Colonic mucosa (tissue), 4 donors: Measurements from ENCODE around the gene KCNJ5. TPM values are rescaled to one million over a fixed set of nuclear protein-coding genes. Genes with fewer than 3 reads are reported as not detected.

Source experiments
- DNase-seq: peaks from one replicate; pipeline ENCODE4 v3.0.0-alpha.2; 2020
- H3K27ac ChIP-seq: fragments of 200-600 bp; one replicate; pipeline ENCODE4 v1.8.0; 2021
- H3K27me3 ChIP-seq: fragments of 200-600 bp; one replicate; pipeline ENCODE4 v1.8.0; 2021
- H3K36me3 ChIP-seq: fragments of 200-600 bp; one replicate; pipeline ENCODE4 v1.8.0; 2021
- H3K4me1 ChIP-seq: fragments of 200-600 bp; one replicate; pipeline ENCODE4 v1.8.0; 2021; ENCODE audit warnings: mild to moderate bottlenecking
- H3K4me3 ChIP-seq: fragments of 200-600 bp; one replicate; pipeline ENCODE4 v1.8.0; 2021
- H3K9ac ChIP-seq, 2 donors: one replicate each; pipeline ENCODE4 v1.7.0; 2013; ENCODE audit warnings: control low read depth in 2 of 2, low read depth in 2 of 2, low read length in 2 of 2
- H3K9me3 ChIP-seq: fragments of 200-600 bp; one replicate; pipeline ENCODE4 v1.8.0; 2021
- intact Hi-C: fragments of 100-400 bp; cut with DNase I; formaldehyde crosslinking; loops from one replicate; pipeline ENCODE4 v1.14.1; 2022
- total RNA-seq, 2 donors: library from RNA; stranded (reverse); fragmentation: NEBNext Ultra II Directional in 1 of 2; extraction: Animal tissue kit (Norgen Biotek cat#: 25700) in 1 of 2; gene quantifications; one replicate each; pipeline ENCODE4 v1.2.1, GENCODE V29; 2021
- TF ChIP-seq, protein P1 (sequence below): fragments of 200-600 bp; IDR thresholded peaks from one replicate; pipeline ENCODE4 v1.8.0; 2022; ENCODE audit warnings: antibody characterized with exemption, mild to moderate bottlenecking
- donor health status: healthy.
- donor health status: DM: no; HTN: no; CAD: no.
- donor health status: DM: no; HTN: no; CAD: no.

KCNJ5 gene
- total RNA-seq, 2 donors from 2014 or later, result 0.15 to 0.66 TPM

DNA sequence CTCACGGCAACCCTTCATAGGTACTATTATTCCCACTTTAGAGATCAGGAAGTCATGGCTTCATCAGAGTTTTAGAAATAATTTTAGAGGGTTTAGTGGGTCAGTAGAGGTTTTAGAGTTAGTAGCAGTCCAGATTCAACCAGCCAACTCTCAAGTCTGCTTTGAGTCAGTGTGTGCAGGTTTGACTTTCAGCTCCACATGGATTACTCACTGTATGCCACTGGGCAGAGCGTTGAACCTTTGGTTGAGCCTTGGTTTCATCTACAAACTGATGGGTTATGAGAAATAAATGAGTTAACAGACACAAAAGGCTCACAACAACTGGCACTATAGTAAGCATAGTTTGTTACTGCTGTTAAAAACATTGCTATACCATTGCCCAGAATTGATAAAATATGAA lies 70.5 kb downstream of the KCNJ5 start:
- TF ChIP-seq, protein P1, sequence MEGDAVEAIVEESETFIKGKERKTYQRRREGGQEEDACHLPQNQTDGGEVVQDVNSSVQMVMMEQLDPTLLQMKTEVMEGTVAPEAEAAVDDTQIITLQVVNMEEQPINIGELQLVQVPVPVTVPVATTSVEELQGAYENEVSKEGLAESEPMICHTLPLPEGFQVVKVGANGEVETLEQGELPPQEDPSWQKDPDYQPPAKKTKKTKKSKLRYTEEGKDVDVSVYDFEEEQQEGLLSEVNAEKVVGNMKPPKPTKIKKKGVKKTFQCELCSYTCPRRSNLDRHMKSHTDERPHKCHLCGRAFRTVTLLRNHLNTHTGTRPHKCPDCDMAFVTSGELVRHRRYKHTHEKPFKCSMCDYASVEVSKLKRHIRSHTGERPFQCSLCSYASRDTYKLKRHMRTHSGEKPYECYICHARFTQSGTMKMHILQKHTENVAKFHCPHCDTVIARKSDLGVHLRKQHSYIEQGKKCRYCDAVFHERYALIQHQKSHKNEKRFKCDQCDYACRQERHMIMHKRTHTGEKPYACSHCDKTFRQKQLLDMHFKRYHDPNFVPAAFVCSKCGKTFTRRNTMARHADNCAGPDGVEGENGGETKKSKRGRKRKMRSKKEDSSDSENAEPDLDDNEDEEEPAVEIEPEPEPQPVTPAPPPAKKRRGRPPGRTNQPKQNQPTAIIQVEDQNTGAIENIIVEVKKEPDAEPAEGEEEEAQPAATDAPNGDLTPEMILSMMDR, result no peak
- intact Hi-C loops, result no loop called here
- no peaks in the 10 kb centered on the region for H3K36me3 ChIP-seq
- H3K4me1 ChIP-seq, result no peaks in the 10 kb centered on the region
- no peak overlapping the region for H3K9ac ChIP-seq
- H3K27ac ChIP-seq, result no peak overlapping the region
- H3K4me3 ChIP-seq, result no peak overlapping the region
- no peaks in the 10 kb centered on the region for H3K9me3 ChIP-seq
- no peak for DNase-seq
- no peaks in the 10 kb centered on the region for H3K27me3 ChIP-seq

- no peak overlapping the region for H3K27ac ChIP-seq
- no peaks in the 10 kb centered on the region for H3K36me3 ChIP-seq
- H3K27me3 ChIP-seq, result no peaks in the 10 kb centered on the region
- no peak overlapping the region for H3K4me3 ChIP-seq
- H3K9ac ChIP-seq, result no peak overlapping the region
- intact Hi-C loops, result no loop called here
- H3K4me1 ChIP-seq, result no peaks in the 10 kb centered on the region
- no peaks in the 10 kb centered on the region for H3K9me3 ChIP-seq
- DNase-seq, result no peak
- TF ChIP-seq, protein P1, result no peak
These were observed 71.7 kb downstream of the KCNJ5 start for GRCh38 chr11:128962896-128963295.

DNA sequence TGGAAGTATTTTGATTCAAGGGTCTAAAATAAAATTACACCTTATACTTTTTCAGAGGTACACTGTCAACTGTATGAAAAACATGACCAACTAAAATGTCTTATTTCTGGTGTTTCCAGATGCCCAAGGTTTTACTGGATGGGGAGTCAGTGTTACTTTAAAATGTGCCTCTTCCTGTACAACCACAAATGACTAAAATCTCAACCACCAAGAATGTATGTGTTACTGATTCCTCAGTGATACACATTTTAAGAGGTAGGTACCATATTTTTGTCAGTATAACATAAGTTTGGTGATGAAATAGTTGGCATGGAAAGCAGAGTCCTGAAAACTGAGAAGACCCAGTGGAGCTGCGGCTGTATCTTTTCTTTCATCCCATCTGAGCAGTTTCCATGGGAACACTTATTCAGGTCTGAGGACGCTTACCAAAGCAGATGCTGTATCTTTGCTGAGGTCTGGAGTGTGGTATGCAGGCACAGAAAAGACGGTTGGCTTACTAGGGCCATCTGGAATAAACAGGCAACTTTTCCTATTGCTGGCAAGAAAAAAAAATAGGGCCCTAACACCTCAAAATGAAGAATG lies 72.7 kb downstream of the KCNJ5 start:
- peaks cover 2% of the 10 kb centered on the region for H3K36me3 ChIP-seq

DNA sequence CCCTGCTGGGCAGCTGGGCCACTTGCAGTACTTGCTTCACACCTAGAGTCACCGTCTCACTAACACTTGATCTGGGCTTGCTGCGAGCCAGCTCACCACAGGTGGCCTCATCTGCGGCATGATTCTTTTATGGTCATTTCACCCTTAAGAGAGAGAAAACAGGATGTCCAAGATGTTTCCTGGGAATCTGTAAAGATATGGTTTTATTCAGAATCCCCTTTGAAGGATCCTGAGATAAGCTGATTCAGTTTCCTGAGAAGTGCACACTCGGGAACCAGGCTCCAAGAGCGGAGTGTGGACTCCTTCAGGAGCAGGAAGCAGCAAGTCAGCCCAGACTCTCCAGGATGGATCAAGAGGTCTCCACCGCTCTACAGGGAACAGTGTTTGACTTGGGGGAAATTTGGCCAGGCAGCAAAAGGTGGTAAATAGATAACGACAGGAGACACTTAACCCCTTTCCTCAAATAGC lies 73.3 kb downstream of the KCNJ5 start:
- TF ChIP-seq, protein P1, result no peak
- peaks cover 8% of the 10 kb centered on the region for H3K36me3 ChIP-seq
- no peaks in the 10 kb centered on the region for H3K4me1 ChIP-seq
- H3K9ac ChIP-seq, result no peak overlapping the region
- intact Hi-C loops, result no loop called here
- H3K9me3 ChIP-seq, result no peaks in the 10 kb centered on the region
- no peaks in the 10 kb centered on the region for H3K27me3 ChIP-seq
- H3K27ac ChIP-seq, result no peak overlapping the region
- DNase-seq, result no peak
- no peak overlapping the region for H3K4me3 ChIP-seq

More for the DNA sequence above, 72.7 kb downstream of the KCNJ5 start:
- no peaks in the 10 kb centered on the region for H3K4me1 ChIP-seq
- no peak overlapping the region for H3K9ac ChIP-seq
- no peaks in the 10 kb centered on the region for H3K27me3 ChIP-seq
- no peak overlapping the region for H3K27ac ChIP-seq
- TF ChIP-seq, protein P1, result no peak
- H3K9me3 ChIP-seq, result no peaks in the 10 kb centered on the region
- intact Hi-C loops, result no loop called here
- no peak for DNase-seq
- H3K4me3 ChIP-seq, result no peak overlapping the region

DNA sequence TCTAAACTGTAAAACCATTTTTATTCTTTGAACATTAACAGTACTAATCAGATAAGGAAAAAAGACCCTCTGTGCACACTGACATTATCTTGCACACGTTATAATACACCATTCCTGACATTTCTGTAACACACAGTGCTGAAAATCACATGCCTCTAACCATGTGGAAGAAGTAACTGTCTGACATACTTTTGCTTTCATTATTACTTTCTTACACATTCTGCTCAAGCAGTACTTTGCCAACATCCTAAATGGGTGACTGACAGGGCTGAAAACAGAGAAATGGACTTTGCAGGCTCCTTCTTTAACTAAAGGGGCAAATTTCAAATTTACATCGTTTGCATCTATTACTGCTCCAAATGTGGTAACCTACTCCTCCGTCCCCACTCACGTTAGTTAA lies 74.3 kb downstream of the KCNJ5 start:
- no peak overlapping the region for H3K9ac ChIP-seq
- TF ChIP-seq, protein P1, result no peak
- H3K27ac ChIP-seq, result no peak overlapping the region
- intact Hi-C loops, result no loop called here
- no peaks in the 10 kb centered on the region for H3K9me3 ChIP-seq
- H3K4me3 ChIP-seq, result no peak overlapping the region
- peaks cover 11% of the 10 kb centered on the region for H3K36me3 ChIP-seq
- DNase-seq, result no peak
- H3K27me3 ChIP-seq, result no peaks in the 10 kb centered on the region
- no peaks in the 10 kb centered on the region for H3K4me1 ChIP-seq
